Transverse colon (tissue), 4 donors: ENCODE data around the gene INTS7. TPM values are rescaled to one million over a fixed set of nuclear protein-coding genes. Genes with fewer than 3 reads are reported as not detected.
"Not testable (repeated sequence)": the region's sequence is repeated elsewhere in the genome, so short reads cannot be mapped to it uniquely, and the experiment has no call there.

Source experiments
- DNase-seq: peaks from one replicate; pipeline ENCODE4 v3.0.0-alpha.2; 2019
- H3K27ac ChIP-seq, 4 donors: fragments of 200-600 bp; sonication (generic); 2 replicates each; pipeline ENCODE4 v1.5.1; 2016 to 2018; ENCODE audit warnings: inconsistent platforms in 4 of 4
- H3K27me3 ChIP-seq: fragments of 200-600 bp; sonication (generic); 2 replicates; pipeline ENCODE4 v1.5.1; 2017; ENCODE audit warnings: inconsistent platforms
- H3K36me3 ChIP-seq, 4 donors: fragments of 200-600 bp; sonication (generic); 2 replicates each; pipeline ENCODE4 v1.5.1; 2017 to 2019; ENCODE audit warnings: inconsistent platforms in 4 of 4
- H3K4me1 ChIP-seq, 4 donors: fragments of 200-600 bp; sonication (generic); 2 replicates each; pipeline ENCODE4 v1.5.1; 2017 to 2020; ENCODE audit warnings: inconsistent platforms in 4 of 4
- H3K4me3 ChIP-seq, 4 donors: fragments of 200-600 bp; sonication (generic); 1 replicate in 1 of 4; 2 replicates in 3 of 4; pipeline versions ENCODE4 v1.5.1 to v1.6.1; 2017 to 2019; ENCODE audit warnings: inconsistent platforms in 4 of 4
- H3K9me3 ChIP-seq, 2 donors: fragments of 200-600 bp; sonication (generic); 2 replicates each; pipeline ENCODE4 v1.5.1; 2017 to 2019; ENCODE audit warnings: inconsistent platforms in 2 of 2
- EP300 ChIP-seq: sonication (generic); formaldehyde crosslinking; IDR thresholded peaks from one replicate; pipeline ENCODE4 v1.6.1; 2017; ENCODE audit warnings: antibody characterized with exemption, low read depth
- POLR2A ChIP-seq: fragments of 450-650 bp; IDR thresholded peaks from one replicate; pipeline ENCODE4 v1.6.1; 2016; ENCODE audit warnings: antibody characterized with exemption, mild to moderate bottlenecking, moderate library complexity
- POLR2AphosphoS5 ChIP-seq, 3 donors: sonication (generic); formaldehyde crosslinking; IDR thresholded peaks; one replicate each; pipeline ENCODE4 v1.6.1; 2016; ENCODE audit warnings: antibody characterized with exemption in 3 of 3
- WGBS, 2 donors: methylation state at CpG; one replicate each; pipeline ENCODE4 v1.1.5; 2018; ENCODE audit warnings: low coverage in 1 of 2; 5-methylcytosine and 5-hydroxymethylcytosine counted together
- in situ Hi-C, 4 donors: fragments of 200-750 bp; cut with MboI; loops; one replicate each; pipeline versions ENCODE4 v1.15.0 to v1.15.1; 2017; ENCODE audit warnings: low sequenced_read_pairs in 3 of 4, low pct_ligation_motif_present in 1 of 4, low pct_unique_long_range_greater_than_20kb in 1 of 4
- intact Hi-C: fragments of 100-400 bp; cut with DNase I; formaldehyde crosslinking; loops from one replicate; pipeline ENCODE4 v1.15.1; 2023; ENCODE audit warnings: low total_unique reads
- total RNA-seq, 4 donors: library from RNA; depleted of rRNA; stranded (reverse); fragments of >200 nt; gene quantifications; one replicate each; pipeline ENCODE4 v1.1.0, GENCODE V29; 2016
- TF ChIP-seq, protein P1 (sequence below), 5 experiments: fragments of 200-600 bp in 3 of 5; fragments of 450-650 bp in 2 of 5; sonication (generic) in 3 of 5; IDR thresholded peaks; 1 replicate in 2 of 5; 2 replicates in 3 of 5; pipeline ENCODE4 v1.5.1; 2016 to 2017; ENCODE audit warnings: antibody characterized with exemption in 5 of 5, inconsistent platforms in 3 of 5, mild to moderate bottlenecking in 2 of 5, moderate library complexity in 1 of 5

Gene INTS7
- total RNA-seq, 4 donors from 2014 or later, result 7.1 to 10.0 (median 9.5) TPM

DNA sequence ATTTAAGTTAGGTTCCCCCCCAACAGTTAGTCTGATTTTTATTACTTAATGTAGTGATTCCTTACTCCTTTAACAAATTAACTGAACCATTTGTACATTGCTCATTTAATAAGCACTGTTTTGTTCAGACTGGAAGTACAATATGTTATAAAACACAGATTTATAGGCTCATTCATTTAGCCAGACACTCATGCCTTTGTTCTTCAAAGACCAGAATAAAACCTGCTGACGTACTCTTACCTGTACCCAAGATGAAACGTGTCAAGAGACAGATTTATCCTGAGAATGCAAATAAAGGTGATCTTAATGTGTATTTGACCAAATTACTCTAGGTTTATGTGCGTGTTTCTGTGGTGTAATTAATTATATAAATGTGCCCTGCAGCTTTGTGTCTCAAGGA lies 92.8 kb downstream of the INTS7 start:
- Histone ChIP-seq H3K9me3 (no peaks in the 10 kb centered on the region), H3K27me3 (no peaks in the 10 kb centered on the region), H3K4me3 (no peak overlapping the region), H3K36me3 (no peaks in the 10 kb centered on the region), H3K27ac (no peak overlapping the region), H3K4me1 (peaks cover 0 to 15% (median 11%) of the 10 kb centered on the region in 4 donors)
- TF ChIP-seq POLR2A (no peak), EP300 (no peak), POLR2AphosphoS5 (IDR thresholded peaks at IDR 0.05) (no peak)
- TF ChIP-seq, protein P1, sequence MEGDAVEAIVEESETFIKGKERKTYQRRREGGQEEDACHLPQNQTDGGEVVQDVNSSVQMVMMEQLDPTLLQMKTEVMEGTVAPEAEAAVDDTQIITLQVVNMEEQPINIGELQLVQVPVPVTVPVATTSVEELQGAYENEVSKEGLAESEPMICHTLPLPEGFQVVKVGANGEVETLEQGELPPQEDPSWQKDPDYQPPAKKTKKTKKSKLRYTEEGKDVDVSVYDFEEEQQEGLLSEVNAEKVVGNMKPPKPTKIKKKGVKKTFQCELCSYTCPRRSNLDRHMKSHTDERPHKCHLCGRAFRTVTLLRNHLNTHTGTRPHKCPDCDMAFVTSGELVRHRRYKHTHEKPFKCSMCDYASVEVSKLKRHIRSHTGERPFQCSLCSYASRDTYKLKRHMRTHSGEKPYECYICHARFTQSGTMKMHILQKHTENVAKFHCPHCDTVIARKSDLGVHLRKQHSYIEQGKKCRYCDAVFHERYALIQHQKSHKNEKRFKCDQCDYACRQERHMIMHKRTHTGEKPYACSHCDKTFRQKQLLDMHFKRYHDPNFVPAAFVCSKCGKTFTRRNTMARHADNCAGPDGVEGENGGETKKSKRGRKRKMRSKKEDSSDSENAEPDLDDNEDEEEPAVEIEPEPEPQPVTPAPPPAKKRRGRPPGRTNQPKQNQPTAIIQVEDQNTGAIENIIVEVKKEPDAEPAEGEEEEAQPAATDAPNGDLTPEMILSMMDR (IDR thresholded peaks at IDR 0.05), result no peak
- in situ Hi-C loops, result no loop called here
- no peak for DNase-seq
- WGBS, 2 donors, result 62 to 67% methylated on average over 3 of the region's 3 CpGs
- intact Hi-C loops, result no loop called here

DNA sequence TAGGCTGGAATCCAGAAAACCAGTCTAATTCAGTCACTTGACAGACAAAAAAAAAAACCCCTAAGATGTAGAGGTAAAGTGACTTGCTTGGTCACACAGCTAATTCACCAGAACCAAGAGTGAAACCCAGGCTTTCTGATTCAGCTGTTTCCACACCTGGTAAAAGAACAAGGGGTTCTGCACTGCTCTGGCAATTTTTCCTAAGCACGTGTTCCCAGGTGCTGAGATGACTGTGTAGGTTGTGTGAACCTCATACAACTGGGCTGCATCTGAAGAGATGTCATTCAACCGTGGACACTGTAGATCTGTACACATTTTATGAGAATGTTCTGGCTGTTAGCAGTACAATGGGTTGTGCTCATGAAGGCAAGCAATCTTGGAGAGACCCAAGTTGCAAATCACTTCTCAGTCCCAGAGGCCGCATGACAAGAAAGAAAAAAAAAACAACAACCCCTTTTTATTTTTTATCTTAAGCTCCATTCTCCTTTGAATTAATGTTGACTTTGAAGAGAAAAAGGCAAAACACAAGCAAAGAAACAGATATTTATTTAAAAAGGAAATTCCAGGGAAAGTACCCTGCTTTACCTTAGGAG lies 95.4 kb downstream of the INTS7 start:
- no peaks in the 10 kb centered on the region for H3K27me3 ChIP-seq
- in situ Hi-C loops, result no loop called here
- 66 to 100% methylated on average over 1 to 3 of the region's 3 CpGs for WGBS, 2 donors
- no peak overlapping the region for H3K27ac ChIP-seq
- no peak for DNase-seq
- H3K9me3 ChIP-seq, result no peaks in the 10 kb centered on the region
- no peaks in the 10 kb centered on the region for H3K36me3 ChIP-seq
- TF ChIP-seq POLR2A (no peak), EP300 (no peak), POLR2AphosphoS5 (IDR thresholded peaks at IDR 0.05) (no peak)
- TF ChIP-seq, protein P1 (IDR thresholded peaks at IDR 0.05), result no peak
- H3K4me3 ChIP-seq, result no peak overlapping the region
- H3K4me1 ChIP-seq, result peaks cover 0 to 15% (median 11%) of the 10 kb centered on the region in 4 donors
- intact Hi-C loops, result no loop called here

DNA sequence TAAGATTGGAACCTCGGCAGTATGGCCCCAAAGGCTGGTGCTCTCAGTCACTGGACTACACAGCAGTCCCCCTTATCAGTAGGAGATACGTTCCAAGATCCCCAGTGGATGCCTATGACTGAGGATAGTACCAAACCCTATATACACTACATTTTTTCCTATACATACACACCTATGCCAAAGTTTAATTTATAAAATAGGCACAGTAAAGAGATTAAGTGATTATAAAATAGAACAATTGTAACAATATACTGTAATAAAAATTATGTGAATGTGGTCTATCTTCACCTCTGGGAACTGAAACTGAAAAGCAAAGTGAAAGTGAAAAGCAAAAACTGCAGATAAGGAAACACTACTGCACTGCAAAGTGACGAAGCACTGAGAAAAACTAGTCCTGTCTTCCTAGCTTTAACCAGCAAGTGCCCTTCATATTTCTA lies 96.8 kb downstream of the INTS7 start:
- H3K9me3 ChIP-seq, result no peaks in the 10 kb centered on the region
- TF ChIP-seq POLR2AphosphoS5 (IDR thresholded peaks at IDR 0.05) (peak in 1 of 3 donors; percentile 5), EP300 (no peak), POLR2A (no peak)
- TF ChIP-seq, protein P1 (IDR thresholded peaks at IDR 0.05), result no peak
- DNase-seq, result no peak
- H3K27me3 ChIP-seq, result no peaks in the 10 kb centered on the region
- H3K4me1 ChIP-seq, result peaks cover 0 to 15% (median 11%) of the 10 kb centered on the region in 4 donors
- H3K36me3 ChIP-seq, result no peaks in the 10 kb centered on the region
- intact Hi-C loops (no loop called here), in situ Hi-C loops (no loop called here)
- WGBS, 2 donors, result 12 to 14% methylated on average over 3 of the region's 3 CpGs
- peak overlapping the region in 2 of 4 donors; percentile 12 to 35 for H3K4me3 ChIP-seq
- peak overlapping the region in 3 of 4 donors; percentile 23 to 46 (median 32) for H3K27ac ChIP-seq

DNA sequence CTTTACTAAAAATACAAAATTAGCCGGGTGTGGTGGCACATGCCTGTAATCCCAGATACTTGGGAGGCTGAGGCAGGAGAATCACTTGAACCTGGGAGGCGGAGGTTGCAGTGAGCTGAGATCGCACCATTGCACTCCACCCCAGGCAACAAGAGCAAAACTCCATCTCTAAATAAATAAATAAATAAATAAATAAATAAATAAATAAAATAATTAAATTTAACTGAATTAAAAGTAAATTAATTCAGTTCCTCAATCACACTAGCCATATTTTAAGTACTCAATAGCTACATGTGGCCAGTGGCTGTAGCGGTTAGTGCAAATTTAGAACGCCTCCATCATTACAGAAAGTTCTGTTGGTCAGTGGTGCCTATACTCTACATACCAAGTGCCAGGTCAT lies 97.9 kb downstream of the INTS7 start:
- intact Hi-C loops, H3K27ac ChIP-seq, H3K27me3 ChIP-seq, H3K4me3 ChIP-seq, in situ Hi-C loops, H3K9me3 ChIP-seq, H3K36me3 ChIP-seq, DNase-seq: not testable (repeated sequence)
- peaks cover 0 to 15% (median 11%) of the 10 kb centered on the region in 4 donors for H3K4me1 ChIP-seq
- 97 to 100% methylated on average over 3 to 5 of the region's 5 CpGs for WGBS, 2 donors
